NCI-H146 treated with DMSO at 0.1 percent for 48 hours (cell line): ENCODE data around the gene PACS1.
A peak's percentile ranks its signal among the peaks of the same experiment; 100 is the strongest.

Experiments
- DNase-seq: peaks from one replicate; lab custom pipeline; 2025; ENCODE audit not compliant: unreplicated experiment; lab: John Stamatoyannopoulos, UW

Gene PACS1

GRCh38 chr11:66284526-66285078 is 214.5 kb downstream of the PACS1 start:
- no peak for DNase-seq

- DNase-seq = no peak
Observed at GRCh38 chr11:66285250-66285947, 215.3 kb downstream of the PACS1 start.

- DNase-seq = no peak
Observed at GRCh38 chr11:66286699-66287098, 216.6 kb downstream of the PACS1 start.

GRCh38 chr11:66287211-66287888 is 217.3 kb downstream of the PACS1 start:
- no peak for DNase-seq

GRCh38 chr11:66287889-66288670 is 218.0 kb downstream of the PACS1 start:
- DNase-seq = no peak

- peak; percentile 97 for DNase-seq
Observed at GRCh38 chr11:66288671-66289547, 218.8 kb downstream of the PACS1 start, which contains the start of gene YIF1A. YIF1A (minus strand) TSS chr11:66289143; CDS start chr11:66288985, 158 bp downstream.

- DNase-seq = no peak
Observed at GRCh38 chr11:66289548-66290329, 219.7 kb downstream of the PACS1 start.

- DNase-seq = no peak
Observed at GRCh38 chr11:66290330-66290621, 220.2 kb downstream of the PACS1 start.

- DNase-seq = no peak
Observed at GRCh38 chr11:66291303-66291705, 221.2 kb downstream of the PACS1 start.

- DNase-seq = no peak
Observed at GRCh38 chr11:66291706-66292542, 221.9 kb downstream of the PACS1 start, which contains the start of gene TMEM151A. TMEM151A (plus strand) TSS chr11:66291894; CDS start chr11:66292014, 120 bp downstream.

GRCh38 chr11:66292543-66293332 is 222.7 kb downstream of the PACS1 start:
- no peak for DNase-seq

GRCh38 chr11:66293352-66293751 is 223.3 kb downstream of the PACS1 start:
- DNase-seq = no peak

GRCh38 chr11:66293777-66294625 is 223.9 kb downstream of the PACS1 start:
- no peak for DNase-seq
